CD4-positive, alpha-beta T cell (primary cell): ENCODE data around the gene TRIM66. TPM values are rescaled to one million over a fixed set of nuclear protein-coding genes. Genes with fewer than 3 reads are reported as not detected.

Experiments used
- ATAC-seq: fragments of 200-7000 bp; cut with Tn5 transposase; one replicate; pipeline ENCODE4 v1.10.0; 2022; ENCODE audit warnings: mild to moderate bottlenecking; ENCODE audit not compliant: poor library complexity
- CTCF ChIA-PET: fragments of 350-600 bp; sonication (Branson Sonifier 250); formaldehyde crosslinking; loops from one replicate; lab custom pipeline; 2021; ENCODE audit warnings: antibody characterized with exemption, inconsistent platforms; lab: Charles Lee
- POLR2A ChIA-PET: fragments of 350-600 bp; sonication (Branson Sonifier 250); formaldehyde crosslinking; loops from one replicate; lab custom pipeline; 2021; ENCODE audit warnings: antibody characterized with exemption, inconsistent platforms; lab: Charles Lee
- DNase-seq, 14 experiments: peaks; one replicate each; pipeline ENCODE4 v3.0.0-alpha.2; 2013 to 2020; ENCODE audit warnings: mixed read lengths in 2 of 14
- H3K27ac ChIP-seq, 2 donors: one replicate each; pipeline versions ENCODE4 v1.5.1 to v1.7.0; 2013; ENCODE audit warnings: low read length in 2 of 2, low read depth in 1 of 2, mild to moderate bottlenecking in 1 of 2
- H3K27me3 ChIP-seq, 2 experiments: 1 replicate in 1 of 2; 2 replicates in 1 of 2; pipeline versions ENCODE4 v1.6.1 to v1.7.0; 2013; ENCODE audit warnings: low read length in 2 of 2, control low read depth in 1 of 2, mild to moderate bottlenecking in 1 of 2, moderate library complexity in 1 of 2; ENCODE audit not compliant: insufficient read depth in 2 of 2, control insufficient read depth in 1 of 2
- H3K36me3 ChIP-seq: one replicate; pipeline ENCODE4 v1.6.1; 2013; ENCODE audit warnings: low read length, control low read depth; ENCODE audit not compliant: insufficient read depth
- H3K4me1 ChIP-seq: one replicate; pipeline ENCODE4 v1.6.1; 2013; ENCODE audit warnings: low read length, control low read depth; ENCODE audit not compliant: insufficient read depth
- H3K4me3 ChIP-seq: one replicate; pipeline ENCODE4 v1.5.1; 2013; ENCODE audit warnings: mild to moderate bottlenecking, low read length, moderate library complexity
- H3K9me3 ChIP-seq, 2 experiments: 1 replicate in 1 of 2; 2 replicates in 1 of 2; pipeline versions ENCODE4 v1.6.1 to v1.7.0; 2013; ENCODE audit warnings: low read length in 2 of 2, mild to moderate bottlenecking in 2 of 2, control low read depth in 1 of 2, moderate library complexity in 1 of 2; ENCODE audit not compliant: control insufficient read depth in 1 of 2, insufficient read depth in 1 of 2
- H3K27ac Mint-ChIP-seq: one replicate; pipeline ENCODE4 v1.8.0; 2020; ENCODE audit warnings: mixed read lengths
- H3K27me3 Mint-ChIP-seq: one replicate; pipeline ENCODE4 v1.8.0; 2021; ENCODE audit warnings: mixed read lengths
- H3K36me3 Mint-ChIP-seq: one replicate; pipeline ENCODE4 v1.8.0; 2021; ENCODE audit warnings: low read depth, mixed read lengths
- H3K4me1 Mint-ChIP-seq: one replicate; pipeline ENCODE4 v1.8.0; 2021; ENCODE audit warnings: low read depth, mixed read lengths
- H3K4me3 Mint-ChIP-seq: one replicate; pipeline ENCODE4 v1.8.0; 2020; ENCODE audit warnings: mild to moderate bottlenecking, mixed read lengths
- H3K9me3 Mint-ChIP-seq: one replicate; pipeline ENCODE4 v1.8.0; 2020; ENCODE audit warnings: mixed read lengths
- CTCF ChIP-seq: fragments of 200-600 bp; IDR thresholded peaks from one replicate; pipeline ENCODE4 v1.8.0; 2022; ENCODE audit warnings: antibody characterized with exemption, mild to moderate bottlenecking
- intact Hi-C, 2 experiments: fragments of 100-400 bp; cut with DNase I in 1 of 2; cut with micrococcal nuclease in 1 of 2; formaldehyde crosslinking; loops; one replicate each; pipeline versions ENCODE4 v1.15.1 to v1.9.0; 2023 to 2025; cut with DNase I, micrococcal nuclease
- total RNA-seq, 174 experiments: library from RNA in 2 of 174; stranded (reverse) in 2 of 174; gene quantifications; one replicate each; pipeline ENCODE4 v1.2.3 and lab custom pipeline; 2021 to 2026

TRIM66 gene
- total RNA-seq, 2 experiments from 2014 or later: 6.8 to 9.8 TPM

- intact Hi-C loops: no loop called here
- Histone ChIP-seq H3K27me3 (peaks cover 0 to 2% of the 10 kb centered on the region in 2 experiments), H3K9me3 (no peaks in the 10 kb centered on the region), H3K36me3 (no peaks in the 10 kb centered on the region), H3K4me1 (peaks cover 3% of the 10 kb centered on the region), H3K4me3 (no peak overlapping the region), H3K27ac (no peak overlapping the region)
- no peak overlapping the region for H3K4me3 Mint-ChIP-seq
- H3K27ac Mint-ChIP-seq: no peak overlapping the region
- H3K27me3 Mint-ChIP-seq: no peaks in the 10 kb centered on the region
- TF ChIP-seq CTCF: no peak
- H3K36me3 Mint-ChIP-seq: no peaks in the 10 kb centered on the region
- DNase-seq (no peak), ATAC-seq (no peak)
- POLR2A ChIA-PET: no interaction called here
- no peaks in the 10 kb centered on the region for H3K9me3 Mint-ChIP-seq
- CTCF ChIA-PET: no interaction called here
- no peaks in the 10 kb centered on the region for H3K4me1 Mint-ChIP-seq
Observed at GRCh38 chr11:8720868-8721608, 38.6 kb upstream of the TRIM66 start.

- Histone ChIP-seq H3K9me3 (no peaks in the 10 kb centered on the region), H3K27ac (no peak overlapping the region), H3K4me3 (no peak overlapping the region), H3K27me3 (peaks cover 0 to 2% of the 10 kb centered on the region in 2 experiments), H3K4me1 (peaks cover 3% of the 10 kb centered on the region), H3K36me3 (no peaks in the 10 kb centered on the region)
- no peaks in the 10 kb centered on the region for H3K36me3 Mint-ChIP-seq
- no peaks in the 10 kb centered on the region for H3K27me3 Mint-ChIP-seq
- ChIA-PET CTCF (no interaction called here), POLR2A (no interaction called here)
- ATAC-seq (no peak), DNase-seq (no peak)
- no peaks in the 10 kb centered on the region for H3K9me3 Mint-ChIP-seq
- intact Hi-C loops: no loop called here
- no peak overlapping the region for H3K27ac Mint-ChIP-seq
- H3K4me3 Mint-ChIP-seq: no peak overlapping the region
- TF ChIP-seq CTCF: no peak
- no peaks in the 10 kb centered on the region for H3K4me1 Mint-ChIP-seq
Observed at GRCh38 chr11:8720352-8720751, 37.9 kb upstream of the TRIM66 start.

GRCh38 chr11:8719721-8720120 lies 37.3 kb upstream of the TRIM66 start:
- Histone ChIP-seq H3K4me1 (peaks cover 3% of the 10 kb centered on the region), H3K27ac (no peak overlapping the region), H3K36me3 (no peaks in the 10 kb centered on the region), H3K4me3 (no peak overlapping the region), H3K9me3 (no peaks in the 10 kb centered on the region), H3K27me3 (peaks cover 0 to 2% of the 10 kb centered on the region in 2 experiments)
- TF ChIP-seq CTCF: no peak
- ChIA-PET POLR2A (no interaction called here), CTCF (no interaction called here)
- intact Hi-C loops: no loop called here
- Mint-ChIP-seq H3K36me3 (no peaks in the 10 kb centered on the region), H3K27me3 (no peaks in the 10 kb centered on the region), H3K9me3 (no peaks in the 10 kb centered on the region), H3K4me3 (no peak overlapping the region), H3K4me1 (no peaks in the 10 kb centered on the region), H3K27ac (no peak overlapping the region)
- no peak for DNase-seq
- no peak for ATAC-seq
